Astrocyte of the spinal cord (primary cell): ENCODE measurements around the gene PTPRN2.

Source experiments
- DNase-seq: peaks from one replicate; pipeline ENCODE4 v3.0.0; 2011; ENCODE audit warnings: low read depth, low spot score
- H3K4me3 ChIP-seq: 2 replicates; pipeline ENCODE4 v1.5.1; 2011; ENCODE audit warnings: low read depth, mild to moderate bottlenecking, low read length, moderate library complexity
- CTCF ChIP-seq: IDR thresholded peaks from 2 replicates; pipeline ENCODE4 v1.5.1; 2012; ENCODE audit warnings: low read depth, mild to moderate bottlenecking, low read length, inconsistent platforms
- in situ Hi-C: cut with HindIII; loops from 2 replicates; pipeline ENCODE4 v1.10.0; 2017; ENCODE audit warnings: low sequenced_read_pairs

Gene PTPRN2

GRCh38 chr7:157927313-157927925 lies 660.2 kb downstream of the PTPRN2 start:
- in situ Hi-C loops, result no loop called here
- no peak for TF ChIP-seq CTCF
- DNase-seq, result no peak
- no peak overlapping the region for H3K4me3 ChIP-seq

GRCh38 chr7:157926521-157927150 lies 661.0 kb downstream of the PTPRN2 start:
- H3K4me3 ChIP-seq, result no peak overlapping the region
- no peak for TF ChIP-seq CTCF
- in situ Hi-C loops, result no loop called here
- no peak for DNase-seq

- H3K4me3 ChIP-seq, result no peak overlapping the region
- no peak for DNase-seq
- in situ Hi-C loops, result no loop called here
- TF ChIP-seq CTCF, result no peak
Measured at GRCh38 chr7:157926107-157926506, 661.5 kb downstream of the PTPRN2 start.

DNA sequence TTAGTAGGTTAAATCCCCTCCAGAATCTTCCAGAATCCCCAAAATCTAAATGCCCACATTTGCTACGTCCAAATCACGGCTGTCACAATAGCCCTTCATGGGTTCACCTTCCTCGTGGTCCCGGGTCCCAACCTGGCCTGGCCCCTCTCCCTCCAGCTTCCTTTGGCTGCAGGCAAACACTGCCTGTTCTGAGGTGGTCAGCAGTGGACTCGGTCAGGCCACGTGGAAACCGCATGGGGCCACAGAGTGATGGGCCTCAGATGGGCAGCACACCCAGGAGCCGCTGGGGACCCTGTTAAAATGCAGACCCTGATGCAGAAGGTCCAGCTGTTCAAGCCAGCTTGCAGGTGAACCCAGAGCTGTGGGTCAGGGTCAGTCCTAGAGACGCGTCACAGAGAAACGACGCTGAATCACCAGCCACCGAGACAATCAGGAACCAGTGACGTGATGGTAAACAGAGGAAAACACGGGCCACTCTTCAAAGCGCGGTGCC lies 662.2 kb downstream of the PTPRN2 start:
- in situ Hi-C loops, result no loop called here
- DNase-seq, result no peak
- TF ChIP-seq CTCF, result no peak

GRCh38 chr7:157923903-157924630 lies 663.6 kb downstream of the PTPRN2 start:
- in situ Hi-C loops, result no loop called here
- no peak for TF ChIP-seq CTCF
- DNase-seq, result no peak
- no peak overlapping the region for H3K4me3 ChIP-seq

More for the DNA sequence above, 662.2 kb downstream of the PTPRN2 start:
- H3K4me3 ChIP-seq, result no peak overlapping the region

DNA sequence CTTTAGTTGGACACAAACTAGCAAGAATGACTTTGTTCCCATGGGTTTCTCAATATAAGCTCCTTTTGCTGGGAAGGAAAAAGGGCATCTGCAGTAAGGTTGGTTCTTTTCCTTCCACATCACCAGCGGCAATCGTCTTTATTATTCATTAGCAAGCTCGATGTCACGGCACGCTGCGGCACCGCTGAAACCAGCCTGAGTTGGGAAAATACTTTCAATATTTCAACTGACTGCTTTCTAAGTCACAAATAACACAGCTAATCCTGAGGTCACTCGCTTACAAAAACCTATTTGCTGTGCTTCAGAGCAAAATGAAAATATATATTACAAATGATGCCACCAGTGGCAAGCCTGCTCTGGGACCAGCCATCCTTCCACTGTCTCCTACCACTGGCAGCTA lies 665.0 kb downstream of the PTPRN2 start:
- no peak for DNase-seq
- no peak overlapping the region for H3K4me3 ChIP-seq
- TF ChIP-seq CTCF, result no peak
- in situ Hi-C loops, result no loop called here
